Measurements from ENCODE around the gene CHN2.

- TF ChIP-seq POLR2A (IDR thresholded peaks at IDR 0.05; ENCODE audit: low read depth, low read length) (no peak), TAF1 (IDR thresholded peaks at IDR 0.05; ENCODE audit: borderline replicate concordance, low read depth, low read length) (no peak), POLR2AphosphoS5 (IDR thresholded peaks at IDR 0.05; ENCODE audit: low read depth, low read length) (no peak)
Measured at GRCh38 chr7:29271319-29271658, 76.7 kb downstream of the CHN2 start.

All from GM12892 (cell line).